Stimulated activated CD4-positive, alpha-beta T cell treated with anti-CD3 and anti-CD28 coated beads, TNF-alpha, amount 100 ng/mL, for 48 hours (primary cell): ENCODE results near the gene APEX2.
"Not testable (repeated sequence)": the region's sequence is repeated elsewhere in the genome, so short reads cannot be mapped to it uniquely, and the experiment has no call there.

ENCODE experiments used
- DNase-seq, 3 donors: peaks; one replicate each; pipeline ENCODE4 v3.0.0-alpha.2; 2020; ENCODE audit warnings: low read depth in 3 of 3

APEX2 gene, protein sequence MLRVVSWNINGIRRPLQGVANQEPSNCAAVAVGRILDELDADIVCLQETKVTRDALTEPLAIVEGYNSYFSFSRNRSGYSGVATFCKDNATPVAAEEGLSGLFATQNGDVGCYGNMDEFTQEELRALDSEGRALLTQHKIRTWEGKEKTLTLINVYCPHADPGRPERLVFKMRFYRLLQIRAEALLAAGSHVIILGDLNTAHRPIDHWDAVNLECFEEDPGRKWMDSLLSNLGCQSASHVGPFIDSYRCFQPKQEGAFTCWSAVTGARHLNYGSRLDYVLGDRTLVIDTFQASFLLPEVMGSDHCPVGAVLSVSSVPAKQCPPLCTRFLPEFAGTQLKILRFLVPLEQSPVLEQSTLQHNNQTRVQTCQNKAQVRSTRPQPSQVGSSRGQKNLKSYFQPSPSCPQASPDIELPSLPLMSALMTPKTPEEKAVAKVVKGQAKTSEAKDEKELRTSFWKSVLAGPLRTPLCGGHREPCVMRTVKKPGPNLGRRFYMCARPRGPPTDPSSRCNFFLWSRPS

DNA sequence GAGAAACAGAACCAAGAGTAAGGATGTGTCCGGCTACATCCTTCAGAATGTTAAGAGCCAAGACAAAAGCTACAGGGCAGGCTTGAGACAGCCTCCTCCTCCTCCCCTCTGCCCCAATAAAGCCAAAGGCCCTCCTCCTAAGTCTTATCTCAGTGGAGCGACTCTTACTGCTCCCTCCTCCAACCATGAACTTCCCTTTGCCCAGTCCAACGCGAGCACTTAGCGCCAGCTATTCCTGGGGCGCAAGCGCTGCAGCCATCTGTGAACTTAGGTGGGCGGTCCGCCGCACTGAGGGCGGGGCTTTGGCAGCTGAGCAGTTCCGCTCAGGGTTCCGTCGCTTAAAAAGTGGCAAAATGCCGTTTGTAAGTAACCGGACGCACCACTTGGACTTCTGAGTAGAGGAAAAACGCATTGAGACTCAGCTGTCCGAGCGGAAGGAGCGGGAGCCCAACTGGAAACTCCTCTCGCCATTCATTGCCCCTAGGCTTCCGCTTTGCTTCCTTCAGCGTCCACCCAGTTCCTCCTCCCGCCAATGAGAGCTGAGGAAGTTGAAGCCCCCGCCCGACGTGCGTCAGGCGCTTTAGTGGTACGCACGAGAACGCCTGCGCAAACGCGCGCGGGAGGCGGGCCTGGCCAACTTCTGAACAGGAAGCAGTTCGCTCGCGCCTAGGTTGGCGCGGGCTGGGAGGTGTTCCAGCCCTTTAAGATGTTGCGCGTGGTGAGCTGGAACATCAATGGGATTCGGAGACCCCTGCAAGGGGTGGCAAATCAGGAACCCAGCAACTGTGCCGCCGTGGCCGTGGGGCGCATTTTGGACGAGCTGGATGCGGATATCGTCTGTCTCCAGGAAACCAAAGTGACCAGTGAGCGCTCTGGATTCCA is at the start of gene APEX2:
TSS of gene APEX2 (plus strand) at position 647 of the 882 bp plus-strand sequence. CDS start at position 707, 60 bp downstream.
- peak; percentile 68 to 80 (median 70) for DNase-seq

DNA sequence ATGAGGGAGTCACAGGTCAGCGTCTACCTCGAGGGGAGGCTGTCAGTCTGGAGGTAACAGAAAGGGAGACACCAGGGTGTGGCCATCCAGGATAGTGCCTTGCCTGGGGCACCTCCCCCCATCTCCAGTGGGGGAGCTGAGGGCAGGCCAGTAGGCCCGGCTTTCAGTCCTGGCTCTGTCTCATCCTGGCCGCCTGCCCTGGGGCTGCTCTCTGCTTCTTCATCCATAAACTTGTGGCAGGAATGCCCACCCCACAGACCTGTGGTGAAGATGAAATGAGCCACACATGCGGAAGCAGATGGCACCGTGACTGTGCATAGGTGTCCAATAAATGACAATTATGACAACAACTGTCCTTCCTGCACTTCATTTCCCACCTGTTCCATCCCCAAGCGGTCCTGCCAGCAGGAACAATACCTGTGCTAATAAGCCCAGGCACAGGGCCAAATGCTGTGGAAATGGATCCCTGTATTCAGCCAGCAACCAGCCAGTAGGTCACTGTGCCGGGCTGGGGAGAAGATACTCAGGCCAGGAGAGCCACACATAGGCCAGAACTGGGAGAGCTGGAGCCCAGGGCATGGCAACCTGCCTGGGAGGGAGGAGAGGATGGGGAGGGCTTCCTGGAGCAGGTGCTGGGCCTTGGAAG is 49.3 kb upstream of the APEX2 start:
- DNase-seq, result no peak

DNA sequence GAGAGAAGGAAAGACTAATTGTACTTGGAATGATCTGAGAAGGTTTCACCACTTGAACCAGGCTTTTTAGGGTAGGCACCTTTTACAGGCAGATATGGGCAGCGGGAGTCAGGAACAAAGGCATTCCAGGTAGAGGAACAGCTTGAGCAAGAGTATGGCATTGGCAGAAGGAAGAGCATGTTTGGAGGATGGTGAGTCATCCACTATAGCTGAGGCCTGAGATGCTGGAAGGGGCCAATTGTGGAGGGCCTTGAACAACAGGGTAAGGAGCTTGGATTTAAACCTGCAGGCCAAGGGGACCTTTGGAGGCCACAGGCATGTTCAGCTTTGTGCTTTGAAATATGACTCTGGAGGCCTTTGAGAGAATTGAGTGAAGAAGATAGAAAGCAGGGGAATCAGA is 38.4 kb upstream of the APEX2 start:
- DNase-seq, result no peak

DNA sequence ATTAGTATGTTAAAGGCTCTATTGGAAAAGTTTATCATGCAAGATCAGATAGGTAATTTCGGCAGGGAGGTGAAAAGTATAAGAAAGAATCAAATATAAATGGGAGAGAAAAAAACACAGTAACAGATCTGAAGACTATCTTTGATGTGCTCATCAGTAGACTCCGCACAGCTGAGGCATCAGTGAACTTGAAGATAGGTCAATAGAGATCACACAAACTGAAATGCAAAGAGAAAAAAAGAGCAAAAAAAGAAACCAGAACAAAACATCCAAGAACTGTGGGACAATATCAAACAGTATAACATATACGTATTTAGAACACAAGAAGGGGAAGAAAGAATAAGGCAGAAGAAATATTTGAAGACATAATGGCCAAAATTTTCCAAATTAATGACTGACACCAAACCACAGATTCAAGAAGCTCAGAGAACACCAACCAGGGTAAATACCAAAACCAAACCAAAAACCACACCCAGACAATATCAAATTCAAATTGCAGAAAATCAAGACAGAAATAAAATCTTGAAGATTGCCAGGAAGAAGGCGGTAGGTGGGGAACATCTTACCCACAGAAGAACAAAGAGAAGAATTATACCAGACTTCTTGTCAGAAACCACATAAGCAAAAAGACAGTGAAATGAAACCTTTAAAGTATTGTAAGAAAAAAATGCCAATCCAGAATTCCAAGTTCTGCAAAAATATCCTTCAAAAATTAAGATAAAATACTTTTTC is 35.2 kb upstream of the APEX2 start:
- no peak for DNase-seq

DNA sequence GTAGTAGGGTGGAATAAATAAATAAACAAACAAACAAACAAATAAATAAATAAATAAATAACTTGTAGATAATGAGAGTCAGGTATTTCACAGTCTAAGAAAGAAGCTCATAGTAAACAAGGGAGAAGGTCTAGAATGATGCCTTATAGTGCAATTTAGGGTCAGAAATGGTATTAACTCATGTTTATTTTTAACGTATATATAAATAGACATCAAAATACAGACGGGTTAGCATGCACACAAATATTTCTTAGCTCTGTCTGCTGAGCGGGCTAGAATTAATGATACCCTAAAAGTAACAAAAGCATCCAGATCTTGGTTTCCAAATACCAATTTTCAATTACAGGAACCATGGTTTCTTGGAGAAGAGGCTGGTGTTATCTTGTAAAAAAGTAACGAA is 22.8 kb upstream of the APEX2 start:
- DNase-seq, result no peak

DNA sequence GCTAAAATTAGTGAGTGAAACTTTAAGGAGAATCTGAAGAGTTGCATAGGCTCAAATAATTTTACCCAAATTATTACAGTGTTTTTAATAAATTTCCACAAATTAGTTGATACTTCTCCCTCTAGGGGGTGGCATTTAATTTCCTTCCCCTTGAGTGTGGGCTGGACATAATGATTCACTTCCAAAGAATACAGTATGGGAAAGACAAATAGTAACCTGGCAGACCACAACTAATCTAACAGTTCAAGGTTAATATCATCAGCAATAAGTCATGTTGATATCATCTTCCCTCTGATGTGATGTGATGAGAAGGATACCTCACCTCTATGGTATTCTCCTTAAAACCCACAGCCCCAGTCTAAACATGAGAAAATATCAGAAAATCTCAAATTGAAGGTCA is 21.7 kb upstream of the APEX2 start:
- DNase-seq, result no peak

DNA sequence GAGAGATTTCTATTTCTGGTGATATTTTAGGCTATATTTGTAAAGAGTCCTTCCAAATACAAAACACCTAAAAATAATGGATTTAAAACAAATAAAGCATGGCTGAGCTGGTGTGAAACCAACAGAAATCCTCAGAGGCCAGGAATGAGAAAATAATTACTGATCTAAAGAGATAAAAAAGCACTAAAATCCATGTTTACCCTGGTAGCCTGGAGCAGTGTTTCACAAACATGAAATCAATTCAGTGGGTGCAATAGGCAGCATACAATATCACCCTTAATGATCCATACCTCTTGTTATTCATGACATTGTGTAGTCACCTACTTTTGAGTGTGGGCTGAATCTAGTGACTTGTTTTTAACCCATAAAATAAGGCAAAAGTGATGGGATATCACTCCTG is 20.7 kb upstream of the APEX2 start:
- DNase-seq, result no peak

DNA sequence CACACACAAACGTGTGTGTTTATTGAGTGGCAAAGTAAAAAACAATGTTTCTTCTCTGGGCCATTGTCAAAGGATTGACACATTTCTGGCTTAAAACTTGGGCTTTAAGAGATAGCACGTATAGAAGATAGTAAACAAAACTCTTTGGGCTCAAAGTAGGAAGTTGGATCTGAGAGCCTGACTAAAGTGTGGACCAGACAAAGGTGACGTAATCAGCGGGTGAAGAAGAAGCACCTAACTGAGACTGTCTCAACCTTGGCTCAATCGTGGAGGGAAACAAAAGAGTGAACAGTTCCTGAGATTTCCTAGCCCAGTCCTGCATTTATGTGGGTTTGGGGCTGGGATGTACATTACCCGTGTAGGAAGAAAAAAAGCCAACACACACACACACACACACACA is 19.8 kb upstream of the APEX2 start:
- no peak for DNase-seq

DNA sequence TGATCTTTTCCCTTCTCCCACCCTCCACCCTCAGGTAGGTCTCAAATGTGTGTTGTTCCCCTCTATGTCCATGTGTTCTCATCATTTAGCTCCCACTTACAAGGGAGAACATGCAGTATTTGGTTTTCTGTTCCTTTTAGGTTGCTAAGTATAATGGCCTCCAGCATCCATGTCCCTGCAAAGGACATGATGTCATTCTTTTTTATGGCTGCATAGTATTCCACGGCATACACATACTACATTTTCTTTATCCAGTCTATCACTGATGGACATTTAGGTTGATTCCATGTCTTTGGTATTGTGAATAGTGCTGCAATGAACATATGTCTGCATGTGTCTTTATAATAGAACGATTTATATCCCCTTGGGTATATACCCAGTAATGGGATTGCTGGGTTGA is 16.9 kb upstream of the APEX2 start:
- DNase-seq, result not testable (repeated sequence)

DNA sequence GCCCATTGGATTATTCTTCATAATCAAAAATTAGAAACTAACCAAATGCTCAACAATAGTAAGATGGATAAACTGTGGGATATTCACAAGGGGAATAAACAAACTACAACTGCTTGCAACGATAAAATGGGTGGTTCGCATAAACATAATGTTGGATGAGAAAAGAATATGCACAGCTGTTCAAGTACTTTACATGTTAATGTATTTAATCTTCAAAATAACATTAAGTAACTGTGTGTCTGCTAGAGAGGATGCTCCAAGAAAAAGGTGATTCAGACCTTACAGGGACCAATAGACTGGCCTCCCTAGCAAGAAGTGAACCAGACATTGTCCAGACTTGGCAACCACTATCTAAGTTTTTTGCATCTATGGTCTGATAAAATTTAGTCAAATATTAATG is 8.5 kb upstream of the APEX2 start:
- DNase-seq, result no peak

DNA sequence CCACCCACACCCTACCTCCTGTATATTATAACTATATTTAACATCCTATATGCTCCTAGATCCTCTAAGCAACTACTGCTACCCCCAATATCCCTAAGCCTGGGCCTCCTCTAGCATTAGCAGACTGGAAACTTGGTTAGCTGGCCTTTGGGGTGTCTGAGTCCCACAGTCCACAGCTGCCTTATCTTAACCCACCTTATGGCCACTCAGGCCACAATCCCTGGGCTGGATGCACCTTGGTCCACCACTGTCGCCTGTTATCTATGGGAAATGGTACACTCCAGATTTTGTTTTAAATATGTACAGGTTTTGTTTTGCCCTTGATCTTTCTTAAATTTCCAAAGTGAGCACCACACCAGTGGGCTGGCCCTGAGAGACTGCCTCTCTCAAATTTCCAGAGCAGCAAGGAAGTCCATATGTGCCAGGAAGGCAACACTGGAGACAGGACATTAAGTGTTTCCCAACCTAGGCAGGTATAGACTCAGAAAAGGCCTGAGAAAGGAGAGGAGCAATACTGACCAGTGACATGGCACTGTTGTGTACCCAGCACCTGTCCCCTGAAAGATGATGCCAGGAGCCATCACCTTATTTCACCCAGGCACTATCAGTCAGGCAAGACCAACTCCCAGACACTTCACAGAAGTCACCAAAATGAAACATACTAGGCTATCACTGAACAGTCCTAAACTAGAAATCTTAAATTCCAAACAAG is 7.1 kb upstream of the APEX2 start:
- DNase-seq, result no peak

DNA sequence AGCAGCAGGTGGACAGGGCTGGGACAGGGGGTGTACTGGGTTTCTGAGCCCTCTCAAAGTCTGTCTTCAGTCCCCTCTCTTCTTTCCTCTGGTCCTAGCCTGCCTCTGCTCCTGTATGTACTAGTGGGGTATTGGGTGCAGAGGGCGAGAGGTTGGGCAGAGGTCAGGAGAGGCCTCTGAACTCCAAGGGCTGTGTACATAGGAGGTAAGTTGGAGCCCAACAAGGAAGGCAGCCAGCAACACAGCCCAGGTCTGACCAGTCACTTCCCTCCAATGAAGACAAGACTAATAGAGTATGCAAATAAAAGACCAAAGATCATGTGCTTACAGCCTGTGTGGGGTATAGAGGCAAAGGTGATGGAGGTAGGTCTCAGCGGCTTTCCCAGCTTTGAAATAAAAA is 6.1 kb upstream of the APEX2 start, which contains the start of gene PFKFB1:
TSS of gene PFKFB1 (minus strand) at position 90 of the 400 bp plus-strand sequence. CDS start 181 bp downstream, outside the sequence.
- no peak for DNase-seq

DNA sequence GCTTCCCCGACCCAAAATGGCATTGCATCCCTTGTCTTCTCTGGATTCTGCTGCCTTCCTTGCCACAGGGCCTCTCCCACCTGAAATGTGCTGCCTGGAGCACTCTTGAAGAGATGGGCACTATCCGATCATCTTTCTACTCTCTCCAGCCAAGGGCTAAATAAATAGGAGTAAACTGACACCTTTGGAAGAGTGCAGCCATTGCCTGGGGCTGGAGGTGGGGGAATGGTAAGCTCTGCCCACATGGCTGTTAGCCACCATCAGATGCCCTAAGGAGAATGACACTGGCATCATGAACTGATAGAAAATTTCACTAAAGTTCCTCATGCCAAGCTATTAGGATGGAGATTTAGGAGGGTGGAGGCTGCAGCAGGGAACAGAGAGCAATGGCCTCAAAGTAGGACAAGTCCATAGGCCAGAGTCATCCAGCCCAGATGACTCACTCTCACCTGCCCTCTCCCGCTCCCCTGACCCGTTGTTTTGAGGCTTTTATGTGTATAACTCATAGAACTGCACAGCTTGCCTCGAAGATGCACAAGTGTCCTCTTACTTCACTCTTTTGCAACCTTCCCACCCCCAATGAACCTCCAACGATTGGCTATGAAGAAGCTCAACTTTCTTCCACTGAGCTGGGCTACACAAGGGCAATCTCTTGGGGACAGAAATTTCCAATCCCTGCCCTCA is 5.4 kb upstream of the APEX2 start:
- DNase-seq, result no peak

DNA sequence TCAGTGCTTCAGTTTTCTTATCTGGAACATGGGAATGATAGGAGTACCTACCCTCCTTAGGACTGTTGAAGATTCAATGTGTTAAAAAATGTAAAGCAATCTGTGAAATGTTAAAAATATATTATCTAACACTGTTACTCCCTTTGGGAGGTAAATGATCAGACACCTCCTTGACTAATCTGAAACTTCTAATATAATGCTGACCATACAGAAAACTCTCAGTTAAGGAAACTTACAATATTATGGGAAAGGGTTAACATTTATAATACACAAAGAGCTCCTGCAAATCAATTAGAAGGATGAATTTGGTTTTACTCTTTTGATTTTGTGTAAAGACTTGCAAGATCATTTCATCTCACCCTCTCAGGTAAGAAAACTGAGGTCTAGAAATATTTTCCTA is 4.5 kb upstream of the APEX2 start:
- DNase-seq, result no peak

DNA sequence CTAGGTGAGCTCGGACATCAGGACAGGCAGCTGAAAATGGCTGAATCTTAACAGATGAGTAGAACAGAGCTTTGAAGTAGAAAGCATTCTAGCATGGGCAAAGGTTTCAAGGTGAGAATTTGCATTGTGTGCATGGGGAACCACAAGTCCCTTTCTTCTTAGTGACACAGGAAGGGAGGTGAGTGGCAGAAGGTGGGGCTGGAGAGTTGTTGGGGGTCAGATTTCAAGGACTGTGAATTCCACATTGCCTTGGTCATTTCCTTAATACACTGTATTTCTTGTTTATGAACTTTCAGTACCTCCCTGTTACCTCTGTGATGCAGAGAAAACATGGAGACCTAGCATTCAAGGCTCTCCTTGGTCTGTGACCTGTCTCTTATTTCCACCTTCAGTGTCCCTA is 4.1 kb downstream of the APEX2 start:
- DNase-seq, result no peak

DNA sequence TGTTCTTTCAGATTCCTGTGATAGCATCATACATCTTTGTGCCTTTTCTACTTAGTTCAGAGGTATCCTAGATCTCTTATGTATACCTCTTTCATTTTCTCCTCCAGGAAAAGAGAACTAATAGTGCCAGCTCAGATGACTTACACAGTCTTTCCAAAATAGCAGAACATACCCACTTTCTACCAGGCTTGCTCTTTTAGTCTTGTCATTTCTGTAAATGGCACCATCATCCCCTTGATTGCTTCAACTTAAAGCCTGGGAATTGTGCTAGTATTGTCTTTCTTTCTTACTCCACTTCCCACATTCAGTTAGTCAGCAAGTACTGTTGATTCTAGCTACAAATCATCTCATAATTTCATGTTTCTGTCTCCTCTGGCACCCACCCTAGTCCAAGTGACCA is 5.1 kb downstream of the APEX2 start:
- no peak for DNase-seq

DNA sequence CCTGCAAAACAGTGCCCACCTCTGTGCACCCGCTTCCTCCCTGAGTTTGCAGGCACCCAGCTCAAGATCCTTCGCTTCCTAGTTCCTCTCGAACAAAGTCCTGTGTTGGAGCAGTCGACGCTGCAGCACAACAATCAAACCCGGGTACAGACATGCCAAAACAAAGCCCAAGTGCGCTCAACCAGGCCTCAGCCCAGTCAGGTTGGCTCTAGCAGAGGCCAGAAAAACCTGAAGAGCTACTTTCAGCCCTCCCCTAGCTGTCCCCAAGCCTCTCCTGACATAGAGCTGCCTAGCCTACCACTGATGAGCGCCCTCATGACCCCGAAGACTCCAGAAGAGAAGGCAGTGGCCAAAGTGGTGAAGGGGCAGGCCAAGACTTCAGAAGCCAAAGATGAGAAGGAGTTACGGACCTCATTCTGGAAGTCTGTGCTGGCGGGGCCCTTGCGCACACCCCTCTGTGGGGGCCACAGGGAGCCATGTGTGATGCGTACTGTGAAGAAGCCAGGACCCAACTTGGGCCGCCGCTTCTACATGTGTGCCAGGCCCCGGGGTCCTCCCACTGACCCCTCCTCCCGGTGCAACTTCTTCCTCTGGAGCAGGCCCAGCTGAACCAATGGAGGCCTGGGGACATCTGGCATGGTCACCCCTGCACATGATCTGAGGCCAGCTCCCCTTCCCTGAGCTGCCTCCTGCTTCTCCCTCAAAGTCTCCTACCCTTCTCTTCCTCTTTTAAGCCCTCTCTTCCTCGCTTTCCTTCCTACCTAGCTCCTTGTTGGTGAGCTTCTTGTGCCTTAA is 6.9 kb downstream of the APEX2 start:
- no peak for DNase-seq

DNA sequence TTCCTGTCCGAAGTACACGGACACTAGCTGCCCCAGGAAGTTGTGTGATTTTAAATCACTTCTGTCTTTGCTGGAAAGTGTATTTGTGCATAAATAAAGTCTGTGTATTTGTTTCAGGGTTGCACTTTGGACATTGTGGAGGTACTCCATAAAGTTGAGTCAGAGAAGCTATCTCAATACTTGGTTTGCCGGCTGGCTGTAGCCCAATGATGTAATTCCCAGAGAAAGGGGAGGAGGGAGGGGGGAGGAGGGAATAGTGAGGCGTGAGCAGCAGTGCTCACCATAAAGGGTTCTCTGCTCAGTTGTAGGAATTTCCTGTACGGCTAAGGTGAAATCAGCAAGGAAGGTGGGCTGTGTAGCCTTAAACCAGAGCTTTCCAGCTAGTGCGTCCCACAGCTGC is 7.5 kb downstream of the APEX2 start:
- DNase-seq, result no peak
